OCI-LY7 (cell line): ENCODE data around the gene PLEKHM1.

Experiments used
- EZH2phosphoT487 ChIP-seq: fragments of 200-600 bp; sonication (generic); IDR thresholded peaks from 2 replicates; pipeline ENCODE4 v1.6.1; 2018; ENCODE audit warnings: low read depth, borderline replicate concordance, mild to moderate bottlenecking, mixed run types, antibody characterized with exemption, low read length, moderate library complexity, mixed read lengths
- TF ChIP-seq, protein P1 (sequence below): fragments of 200-600 bp; sonication (generic); conservative IDR thresholded peaks from 2 replicates; pipeline ENCODE4 v1.5.1; 2014; ENCODE audit warnings: mild to moderate bottlenecking, antibody characterized with exemption, low read length, moderate library complexity, mixed read lengths

DNA sequence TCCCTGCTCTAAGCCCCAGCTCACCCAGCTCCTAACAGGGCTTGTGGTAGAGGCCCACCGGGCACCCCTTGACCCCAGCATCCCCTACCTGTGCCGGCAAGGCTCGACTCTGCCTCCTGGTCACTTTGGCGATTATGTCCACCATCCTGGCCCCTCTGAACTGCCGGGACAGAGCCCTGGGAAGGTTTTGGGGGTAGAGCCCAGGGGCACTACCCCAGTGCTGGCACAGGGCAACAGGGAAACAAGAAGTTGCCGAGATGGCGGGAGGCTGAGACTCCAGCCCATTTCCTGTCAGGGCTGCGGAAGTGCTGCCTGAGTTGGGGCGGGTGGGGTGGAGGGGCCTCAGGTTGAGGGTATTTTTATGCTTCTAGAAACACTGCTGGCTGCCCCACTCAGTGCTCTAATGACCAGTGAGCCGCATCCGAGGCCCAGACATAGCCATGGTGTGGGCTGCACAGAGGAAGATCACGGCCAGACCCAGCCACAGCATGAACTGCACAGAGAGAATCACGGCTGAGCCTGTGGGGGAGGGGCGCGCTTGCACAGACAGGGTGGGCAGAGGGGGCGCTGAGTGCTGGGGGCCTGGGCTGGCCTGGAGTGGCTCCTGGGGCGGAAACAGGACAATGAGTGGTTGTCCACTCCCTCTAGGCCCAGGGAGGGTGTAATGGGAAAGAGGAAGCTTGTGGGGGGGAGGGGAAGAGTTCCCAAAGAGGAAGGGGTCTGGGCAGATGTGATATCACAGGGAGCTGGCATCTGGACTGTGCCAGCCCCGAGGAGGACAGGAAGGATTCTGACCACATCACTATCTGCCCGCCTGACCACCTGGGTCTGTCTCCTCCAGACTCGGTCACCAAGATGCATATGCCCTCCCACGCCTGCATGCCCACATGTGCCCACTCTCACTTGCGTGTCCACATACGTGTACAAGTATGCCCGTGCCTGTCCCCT, 80.1 kb downstream of the PLEKHM1 start:
- TF ChIP-seq, protein P1, sequence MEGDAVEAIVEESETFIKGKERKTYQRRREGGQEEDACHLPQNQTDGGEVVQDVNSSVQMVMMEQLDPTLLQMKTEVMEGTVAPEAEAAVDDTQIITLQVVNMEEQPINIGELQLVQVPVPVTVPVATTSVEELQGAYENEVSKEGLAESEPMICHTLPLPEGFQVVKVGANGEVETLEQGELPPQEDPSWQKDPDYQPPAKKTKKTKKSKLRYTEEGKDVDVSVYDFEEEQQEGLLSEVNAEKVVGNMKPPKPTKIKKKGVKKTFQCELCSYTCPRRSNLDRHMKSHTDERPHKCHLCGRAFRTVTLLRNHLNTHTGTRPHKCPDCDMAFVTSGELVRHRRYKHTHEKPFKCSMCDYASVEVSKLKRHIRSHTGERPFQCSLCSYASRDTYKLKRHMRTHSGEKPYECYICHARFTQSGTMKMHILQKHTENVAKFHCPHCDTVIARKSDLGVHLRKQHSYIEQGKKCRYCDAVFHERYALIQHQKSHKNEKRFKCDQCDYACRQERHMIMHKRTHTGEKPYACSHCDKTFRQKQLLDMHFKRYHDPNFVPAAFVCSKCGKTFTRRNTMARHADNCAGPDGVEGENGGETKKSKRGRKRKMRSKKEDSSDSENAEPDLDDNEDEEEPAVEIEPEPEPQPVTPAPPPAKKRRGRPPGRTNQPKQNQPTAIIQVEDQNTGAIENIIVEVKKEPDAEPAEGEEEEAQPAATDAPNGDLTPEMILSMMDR = no peak
- TF ChIP-seq EZH2phosphoT487 = no peak
